Upper lobe of left lung (tissue), 6 donors: ENCODE data around the gene PNPLA8. TPM values are rescaled to one million over a fixed set of nuclear protein-coding genes. Genes with fewer than 3 reads are reported as not detected.

Source experiments
- ATAC-seq, 2 donors: fragments of 200-7000 bp; cut with Tn5 transposase; one replicate each; pipeline ENCODE4 v1.9.1; 2022; ENCODE audit warnings: mild to moderate bottlenecking in 2 of 2, moderate library complexity in 2 of 2; ENCODE audit not compliant: low FRiP score in 2 of 2
- DNase-seq, 2 donors: peaks; one replicate each; pipeline ENCODE4 v3.0.0-alpha.2; 2019 to 2020
- H3K27ac ChIP-seq, 4 donors: fragments of 200-600 bp; sonication (generic); one replicate each; pipeline ENCODE4 v1.5.1; 2016 to 2019
- H3K27me3 ChIP-seq, 4 donors: fragments of 200-600 bp; sonication (generic); one replicate each; pipeline ENCODE4 v1.5.1; 2017 to 2019
- H3K36me3 ChIP-seq, 4 donors: fragments of 200-600 bp; sonication (generic); one replicate each; pipeline ENCODE4 v1.5.1; 2016 to 2019
- H3K4me1 ChIP-seq, 4 donors: fragments of 200-600 bp; sonication (generic); one replicate each; pipeline ENCODE4 v1.5.1; 2018 to 2019
- H3K4me3 ChIP-seq, 4 donors: fragments of 200-600 bp; sonication (generic); one replicate each; pipeline ENCODE4 v1.5.1; 2017 to 2019; ENCODE audit warnings: mild to moderate bottlenecking in 2 of 4, moderate library complexity in 1 of 4
- H3K9me3 ChIP-seq, 4 donors: fragments of 200-600 bp; sonication (generic); one replicate each; pipeline ENCODE4 v1.5.1; 2018 to 2019
- CTCF ChIP-seq, 6 experiments: fragments of 450-650 bp in 4 of 6; fragments of 200-600 bp in 2 of 6; sonication (generic) in 2 of 6; IDR thresholded peaks; one replicate each; pipeline ENCODE4 v1.5.1; 2016 to 2019; ENCODE audit warnings: antibody characterized with exemption in 6 of 6
- EP300 ChIP-seq, 4 donors: sonication (generic); formaldehyde crosslinking; IDR thresholded peaks; one replicate each; pipeline ENCODE4 v1.5.1; 2017; ENCODE audit warnings: antibody characterized with exemption in 4 of 4, control low read depth in 2 of 4
- POLR2A ChIP-seq, 4 donors: fragments of 450-650 bp; IDR thresholded peaks; one replicate each; pipeline ENCODE4 v1.5.1; 2016 to 2017; ENCODE audit warnings: antibody characterized with exemption in 4 of 4, mild to moderate bottlenecking in 2 of 4
- POLR2AphosphoS5 ChIP-seq, 2 donors: sonication (generic); formaldehyde crosslinking; IDR thresholded peaks; one replicate each; pipeline ENCODE4 v1.5.1; 2017; ENCODE audit warnings: antibody characterized with exemption in 2 of 2
- WGBS, 2 donors: methylation state at CpG; one replicate each; pipeline ENCODE4 v1.1.5; 2017 to 2018; 5-methylcytosine and 5-hydroxymethylcytosine counted together
- total RNA-seq, 6 donors: library from RNA; depleted of rRNA in 4 of 6; stranded (reverse); fragments of >200 nt in 4 of 6; gene quantifications; one replicate each; pipeline versions ENCODE4 v1.1.0 to v1.2.1, GENCODE V29; 2016 to 2021
- donor health status: DM: no; HTN: no; CAD: no; lungs with moderate emphysema.
- donor health status: DM: no; HTN: yes; CAD: no; lungs with severe emphysema.

The PNPLA8 gene
- total RNA-seq, 6 donors from 2014 or later: 6.5 to 39.1 (median 23.9) TPM

- Histone ChIP-seq H3K9me3 (no peaks in the 10 kb centered on the region), H3K27me3 (no peaks in the 10 kb centered on the region), H3K27ac (peak within 1 kb of the TSS; percentile 97 to 99 (median 99)), H3K4me1 (peaks cover 25 to 43% (median 33%) of the 10 kb centered on the region in 4 donors), H3K36me3 (peaks cover 0 to 35% (median 2%) of the 10 kb centered on the region in 4 donors), H3K4me3 (peak within 1 kb of the TSS; percentile 67 to 88 (median 77))
- ATAC-seq: peak; percentile 98 to 99
- 0 to 1% methylated on average over 17 to 52 of the region's 65 CpGs for WGBS, 2 donors
- TF ChIP-seq POLR2AphosphoS5 (IDR thresholded peaks at IDR 0.05) (peak; percentile 98 to 99), CTCF (IDR thresholded peaks at IDR 0.05) (peak in 3 of 6 experiments; percentile 6 to 32 (median 12)), POLR2A (IDR thresholded peaks at IDR 0.05) (peak; percentile 74 to 99 (median 96)), EP300 (IDR thresholded peaks at IDR 0.05) (peak in 2 of 4 donors; percentile 7 to 86)
- peak; percentile 96 to 99 for DNase-seq
These were observed 43.6 kb upstream of the PNPLA8 start, which contains the start of the genes DNAJB9 and THAP5 for GRCh38 chr7:108569381-108570145. DNAJB9 (plus strand) TSS chr7:108569874; CDS start chr7:108571727, 1,853 bp downstream. THAP5 (minus strand) TSS chr7:108569706; CDS start chr7:108569569, 137 bp downstream.

DNA sequence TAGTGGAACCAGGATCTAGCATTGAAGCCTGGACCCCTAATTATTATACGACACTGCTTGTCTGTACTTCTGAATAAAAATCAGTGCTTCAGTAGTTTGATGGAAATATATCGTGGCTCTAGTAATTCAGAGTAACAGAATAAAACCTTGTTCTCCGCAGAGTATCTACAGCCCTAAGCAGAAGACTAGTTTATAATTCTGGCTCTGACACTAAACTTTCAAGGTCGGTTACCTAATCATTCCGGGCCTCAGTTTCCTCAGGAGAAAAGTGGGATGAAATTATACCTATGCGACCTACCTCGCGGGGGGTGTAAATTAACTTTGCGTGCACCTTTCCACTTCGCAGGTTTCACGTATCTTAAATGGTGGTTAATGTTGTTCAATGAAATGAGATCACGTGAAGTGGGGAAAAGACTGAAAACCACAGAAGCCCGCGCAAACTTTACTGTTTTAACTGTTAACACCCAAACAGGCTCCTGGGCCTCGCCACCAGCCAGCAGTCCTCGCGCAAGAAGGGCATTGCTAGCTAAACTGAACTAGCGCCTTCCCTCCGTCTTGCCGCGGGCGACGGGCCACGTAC lies 43.0 kb upstream of the PNPLA8 start:
- H3K4me1 ChIP-seq: peaks cover 25 to 43% (median 32%) of the 10 kb centered on the region in 4 donors
- TF ChIP-seq POLR2A (IDR thresholded peaks at IDR 0.05) (no peak), POLR2AphosphoS5 (IDR thresholded peaks at IDR 0.05) (no peak), EP300 (IDR thresholded peaks at IDR 0.05) (no peak), CTCF (IDR thresholded peaks at IDR 0.05) (no peak)
- WGBS, 2 donors: 11 to 19% methylated on average over 19 to 24 of the region's 24 CpGs
- H3K36me3 ChIP-seq: peaks cover 0 to 35% (median 4%) of the 10 kb centered on the region in 4 donors
- H3K27me3 ChIP-seq: no peaks in the 10 kb centered on the region
- no peak for ATAC-seq
- H3K9me3 ChIP-seq: no peaks in the 10 kb centered on the region
- peak overlapping the region; percentile 97 to 99 (median 99) for H3K27ac ChIP-seq
- peak overlapping the region; percentile 43 to 88 (median 77) for H3K4me3 ChIP-seq
- DNase-seq: no peak

DNA sequence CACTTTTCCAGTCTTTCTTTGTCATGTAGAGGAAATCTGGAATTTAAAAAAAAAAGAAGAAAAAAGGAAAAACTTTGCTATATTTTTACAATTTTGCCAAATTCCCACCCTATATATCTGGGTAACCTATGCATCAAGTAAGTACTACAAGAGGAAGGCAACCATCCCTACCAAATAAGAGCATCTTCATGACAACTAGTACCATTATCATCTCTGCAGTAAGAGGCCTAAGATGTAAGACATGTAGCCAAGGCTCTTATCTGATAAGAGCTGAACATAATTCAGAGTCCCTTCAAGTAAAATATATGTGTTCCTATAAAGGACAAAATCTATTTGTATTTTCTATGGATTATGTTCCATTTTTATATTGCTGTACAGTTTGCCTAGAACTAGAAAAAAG lies 40.1 kb upstream of the PNPLA8 start:
- no peaks in the 10 kb centered on the region for H3K27me3 ChIP-seq
- peaks cover 12 to 22% (median 20%) of the 10 kb centered on the region in 4 donors for H3K4me1 ChIP-seq
- H3K27ac ChIP-seq: no peak overlapping the region
- no peaks in the 10 kb centered on the region for H3K9me3 ChIP-seq
- H3K4me3 ChIP-seq: no peak overlapping the region
- no peak for TF ChIP-seq EP300 (IDR thresholded peaks at IDR 0.05)
- no peak for TF ChIP-seq CTCF (IDR thresholded peaks at IDR 0.05)
- no peak for TF ChIP-seq POLR2AphosphoS5 (IDR thresholded peaks at IDR 0.05)
- TF ChIP-seq POLR2A (IDR thresholded peaks at IDR 0.05): no peak
- peaks cover 0 to 28% (median 2%) of the 10 kb centered on the region in 4 donors for H3K36me3 ChIP-seq
- DNase-seq (no peak), ATAC-seq (no peak)

- no peak for TF ChIP-seq EP300 (IDR thresholded peaks at IDR 0.05)
- TF ChIP-seq POLR2AphosphoS5 (IDR thresholded peaks at IDR 0.05): no peak
- no peak for TF ChIP-seq POLR2A (IDR thresholded peaks at IDR 0.05)
- no peak for TF ChIP-seq CTCF (IDR thresholded peaks at IDR 0.05)
- Histone ChIP-seq H3K27ac (no peak overlapping the region), H3K36me3 (peaks cover 0 to 28% (median 2%) of the 10 kb centered on the region in 4 donors), H3K4me1 (no peaks in the 10 kb centered on the region), H3K4me3 (no peak overlapping the region), H3K9me3 (peaks cover 0 to 16% (median 11%) of the 10 kb centered on the region in 4 donors), H3K27me3 (no peaks in the 10 kb centered on the region)
- ATAC-seq (no peak), DNase-seq (no peak)
- 89 to 91% methylated on average over 4 of the region's 4 CpGs for WGBS, 2 donors
These were observed 35.2 kb upstream of the PNPLA8 start for GRCh38 chr7:108561047-108561619.
